Neural cell (in vitro differentiated cells): ENCODE data around the gene NGEF. TPM values are rescaled to one million over a fixed set of nuclear protein-coding genes. Genes with fewer than 3 reads are reported as not detected.

Experiments used
- H2AFZ ChIP-seq: fragments of 200-600, 300-800 bp; sonication (generic), shearing (Covaris generic); 2 replicates; pipeline ENCODE4 v1.6.0; 2014; ENCODE audit warnings: low read depth, mild to moderate bottlenecking, antibody characterized with exemption, low read length, moderate library complexity
- H3F3A ChIP-seq: fragments of 200-600 bp; shearing (Covaris generic); 2 replicates; pipeline ENCODE4 v1.6.1; 2016; ENCODE audit warnings: mild to moderate bottlenecking, moderate library complexity, mixed read lengths, antibody characterized with exemption, low read length; ENCODE audit not compliant: insufficient read depth, poor library complexity, severe bottlenecking
- H3K27ac ChIP-seq: fragments of 200-600, 300-800 bp; sonication (generic), shearing (Covaris generic); 2 replicates; pipeline ENCODE4 v1.5.1; 2014; ENCODE audit warnings: mild to moderate bottlenecking, low read length, moderate library complexity
- H3K27me3 ChIP-seq: fragments of 300-800, 200-600 bp; sonication (generic), shearing (Covaris generic); 2 replicates; pipeline ENCODE4 v1.6.0; 2014; ENCODE audit warnings: mild to moderate bottlenecking, low read depth, low read length, moderate library complexity; ENCODE audit not compliant: insufficient read depth
- H3K36me3 ChIP-seq: fragments of 300-800, 200-600 bp; sonication (generic), shearing (Covaris generic); 2 replicates; pipeline ENCODE4 v1.5.1; 2014; ENCODE audit warnings: mild to moderate bottlenecking, antibody characterized with exemption, low read length, moderate library complexity; ENCODE audit not compliant: insufficient read depth
- H3K4me2 ChIP-seq: fragments of 300-800, 200-600 bp; sonication (generic), shearing (Covaris generic); 2 replicates; pipeline ENCODE4 v1.6.0; 2014; ENCODE audit warnings: mild to moderate bottlenecking, low read length
- H3K4me3 ChIP-seq: fragments of 300-800, 200-600 bp; sonication (generic), shearing (Covaris generic); 2 replicates; pipeline ENCODE4 v1.5.1; 2014; ENCODE audit warnings: mild to moderate bottlenecking, low read length, moderate library complexity
- H3K79me2 ChIP-seq: fragments of 200-600 bp; shearing (Covaris generic); replicated peaks from 2 replicates; pipeline ENCODE4 v1.6.0; 2014; ENCODE audit warnings: mild to moderate bottlenecking, low read length, moderate library complexity; ENCODE audit not compliant: insufficient read depth
- H3K9ac ChIP-seq: fragments of 300-800, 200-600 bp; sonication (generic), shearing (Covaris generic); 2 replicates; pipeline ENCODE4 v1.6.1; 2016; ENCODE audit warnings: mild to moderate bottlenecking, low read length, mixed read lengths
- H3K9me2 ChIP-seq: fragments of 200-600 bp; shearing (Covaris generic); 2 replicates; pipeline ENCODE4 v1.6.1; 2016; ENCODE audit warnings: mild to moderate bottlenecking, low read length, mixed read lengths; ENCODE audit not compliant: insufficient read depth
- H3K9me3 ChIP-seq: fragments of 200-600, 300-800 bp; sonication (generic), shearing (Covaris generic); 2 replicates; pipeline ENCODE4 v1.6.1; 2016; ENCODE audit warnings: mild to moderate bottlenecking, mixed run types, low read length, moderate library complexity, mixed read lengths
- H4K20me1 ChIP-seq: fragments of 200-600 bp; shearing (Covaris generic); 2 replicates; pipeline ENCODE4 v1.6.1; 2016; ENCODE audit warnings: mild to moderate bottlenecking, mixed run types; ENCODE audit not compliant: insufficient read depth
- EP300 ChIP-seq: fragments of 450-650 bp; conservative IDR thresholded peaks from 2 replicates; pipeline ENCODE4 v1.6.1; 2014; ENCODE audit warnings: antibody characterized with exemption, mild to moderate bottlenecking, moderate library complexity; ENCODE audit not compliant: poor library complexity, severe bottlenecking
- EZH2 ChIP-seq: fragments of 200-600, 300-800 bp; shearing (Covaris generic), sonication (generic); IDR thresholded peaks from 2 replicates; pipeline ENCODE4 v1.6.1; 2014; ENCODE audit warnings: antibody characterized with exemption, low read length, borderline replicate concordance, mild to moderate bottlenecking; ENCODE audit not compliant: insufficient read depth, poor library complexity, severe bottlenecking
- MXI1 ChIP-seq: fragments of 450-650 bp; conservative IDR thresholded peaks from 2 replicates; pipeline ENCODE4 v1.6.1; 2014; ENCODE audit warnings: antibody characterized with exemption, mild to moderate bottlenecking; ENCODE audit not compliant: poor library complexity, severe bottlenecking
- POLR2AphosphoS5 ChIP-seq: IDR thresholded peaks from 2 replicates; pipeline ENCODE4 v1.6.1; 2012
- RAD21 ChIP-seq: fragments of 450-650 bp; conservative IDR thresholded peaks from 2 replicates; pipeline ENCODE4 v1.6.1; 2014; ENCODE audit warnings: antibody characterized with exemption, mild to moderate bottlenecking, moderate library complexity
- SMC3 ChIP-seq: fragments of 450-650 bp; conservative IDR thresholded peaks from 2 replicates; pipeline ENCODE4 v1.6.1; 2014; ENCODE audit warnings: antibody characterized with exemption, mild to moderate bottlenecking, moderate library complexity; ENCODE audit not compliant: poor library complexity
- TAF1 ChIP-seq: IDR thresholded peaks from 2 replicates; pipeline ENCODE4 v1.6.1; 2012; ENCODE audit warnings: low read depth
- polyA plus RNA-seq: library from polyadenylated mRNA; depleted of rRNA; stranded (reverse); fragments of >200 nt; gene quantifications from 2 replicates; pipeline ENCODE4 v1.2.3, GENCODE V29; 2014
- TF ChIP-seq, protein P1 (sequence below): fragments of 450-650 bp; IDR thresholded peaks from 2 replicates; pipeline ENCODE4 v1.5.1; 2014; ENCODE audit warnings: antibody characterized with exemption, mild to moderate bottlenecking, moderate library complexity; ENCODE audit not compliant: poor library complexity, severe bottlenecking
- TF ChIP-seq, protein P2 (sequence below): IDR thresholded peaks from 2 replicates; pipeline ENCODE4 v1.6.1; 2012; ENCODE audit warnings: borderline replicate concordance

The NGEF gene
- polyA plus RNA-seq, 1 donor from 2014 or later = 5.2 TPM

DNA sequence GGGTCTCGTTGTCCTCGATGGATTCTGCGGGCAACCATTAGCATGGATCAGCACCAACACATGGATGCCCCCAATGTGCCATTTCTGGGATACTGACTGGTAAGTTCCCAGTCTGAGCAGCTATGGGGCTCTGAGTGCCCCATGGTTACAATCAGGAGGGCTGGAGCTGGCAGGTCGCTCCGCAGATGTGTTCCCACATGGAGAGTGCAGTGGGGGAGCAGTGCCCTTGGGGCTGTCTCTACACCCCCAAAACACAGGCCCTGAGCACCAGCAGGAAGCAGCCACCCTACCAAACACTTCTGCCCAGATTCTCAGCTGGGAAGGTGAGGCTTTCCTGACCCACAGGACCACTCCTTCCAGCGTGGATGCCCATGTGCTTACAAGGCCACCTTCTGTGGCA, 8.0 kb downstream of the NGEF start:
- H3F3A ChIP-seq = no peaks in the 10 kb centered on the region
- H3K9ac ChIP-seq = no peak overlapping the region
- no peaks in the 10 kb centered on the region for H3K9me3 ChIP-seq
- TF ChIP-seq RAD21 = no peak
- no peak for TF ChIP-seq TAF1
- TF ChIP-seq, protein P1, sequence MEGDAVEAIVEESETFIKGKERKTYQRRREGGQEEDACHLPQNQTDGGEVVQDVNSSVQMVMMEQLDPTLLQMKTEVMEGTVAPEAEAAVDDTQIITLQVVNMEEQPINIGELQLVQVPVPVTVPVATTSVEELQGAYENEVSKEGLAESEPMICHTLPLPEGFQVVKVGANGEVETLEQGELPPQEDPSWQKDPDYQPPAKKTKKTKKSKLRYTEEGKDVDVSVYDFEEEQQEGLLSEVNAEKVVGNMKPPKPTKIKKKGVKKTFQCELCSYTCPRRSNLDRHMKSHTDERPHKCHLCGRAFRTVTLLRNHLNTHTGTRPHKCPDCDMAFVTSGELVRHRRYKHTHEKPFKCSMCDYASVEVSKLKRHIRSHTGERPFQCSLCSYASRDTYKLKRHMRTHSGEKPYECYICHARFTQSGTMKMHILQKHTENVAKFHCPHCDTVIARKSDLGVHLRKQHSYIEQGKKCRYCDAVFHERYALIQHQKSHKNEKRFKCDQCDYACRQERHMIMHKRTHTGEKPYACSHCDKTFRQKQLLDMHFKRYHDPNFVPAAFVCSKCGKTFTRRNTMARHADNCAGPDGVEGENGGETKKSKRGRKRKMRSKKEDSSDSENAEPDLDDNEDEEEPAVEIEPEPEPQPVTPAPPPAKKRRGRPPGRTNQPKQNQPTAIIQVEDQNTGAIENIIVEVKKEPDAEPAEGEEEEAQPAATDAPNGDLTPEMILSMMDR = no peak
- TF ChIP-seq SMC3 = no peak
- no peak for TF ChIP-seq EZH2
- no peak for TF ChIP-seq EP300
- no peak for TF ChIP-seq POLR2AphosphoS5
- TF ChIP-seq, protein P2, sequence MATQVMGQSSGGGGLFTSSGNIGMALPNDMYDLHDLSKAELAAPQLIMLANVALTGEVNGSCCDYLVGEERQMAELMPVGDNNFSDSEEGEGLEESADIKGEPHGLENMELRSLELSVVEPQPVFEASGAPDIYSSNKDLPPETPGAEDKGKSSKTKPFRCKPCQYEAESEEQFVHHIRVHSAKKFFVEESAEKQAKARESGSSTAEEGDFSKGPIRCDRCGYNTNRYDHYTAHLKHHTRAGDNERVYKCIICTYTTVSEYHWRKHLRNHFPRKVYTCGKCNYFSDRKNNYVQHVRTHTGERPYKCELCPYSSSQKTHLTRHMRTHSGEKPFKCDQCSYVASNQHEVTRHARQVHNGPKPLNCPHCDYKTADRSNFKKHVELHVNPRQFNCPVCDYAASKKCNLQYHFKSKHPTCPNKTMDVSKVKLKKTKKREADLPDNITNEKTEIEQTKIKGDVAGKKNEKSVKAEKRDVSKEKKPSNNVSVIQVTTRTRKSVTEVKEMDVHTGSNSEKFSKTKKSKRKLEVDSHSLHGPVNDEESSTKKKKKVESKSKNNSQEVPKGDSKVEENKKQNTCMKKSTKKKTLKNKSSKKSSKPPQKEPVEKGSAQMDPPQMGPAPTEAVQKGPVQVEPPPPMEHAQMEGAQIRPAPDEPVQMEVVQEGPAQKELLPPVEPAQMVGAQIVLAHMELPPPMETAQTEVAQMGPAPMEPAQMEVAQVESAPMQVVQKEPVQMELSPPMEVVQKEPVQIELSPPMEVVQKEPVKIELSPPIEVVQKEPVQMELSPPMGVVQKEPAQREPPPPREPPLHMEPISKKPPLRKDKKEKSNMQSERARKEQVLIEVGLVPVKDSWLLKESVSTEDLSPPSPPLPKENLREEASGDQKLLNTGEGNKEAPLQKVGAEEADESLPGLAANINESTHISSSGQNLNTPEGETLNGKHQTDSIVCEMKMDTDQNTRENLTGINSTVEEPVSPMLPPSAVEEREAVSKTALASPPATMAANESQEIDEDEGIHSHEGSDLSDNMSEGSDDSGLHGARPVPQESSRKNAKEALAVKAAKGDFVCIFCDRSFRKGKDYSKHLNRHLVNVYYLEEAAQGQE = no peak
- TF ChIP-seq MXI1 = no peak
- H3K36me3 ChIP-seq = no peaks in the 10 kb centered on the region
- no peaks in the 10 kb centered on the region for H3K79me2 ChIP-seq
- no peaks in the 10 kb centered on the region for H4K20me1 ChIP-seq
- H3K4me2 ChIP-seq = no peak overlapping the region
- H3K9me2 ChIP-seq = no peaks in the 10 kb centered on the region
- no peaks in the 10 kb centered on the region for H3K27me3 ChIP-seq
- H2AFZ ChIP-seq = no peak overlapping the region
- H3K27ac ChIP-seq = no peak overlapping the region
- no peak overlapping the region for H3K4me3 ChIP-seq

DNA sequence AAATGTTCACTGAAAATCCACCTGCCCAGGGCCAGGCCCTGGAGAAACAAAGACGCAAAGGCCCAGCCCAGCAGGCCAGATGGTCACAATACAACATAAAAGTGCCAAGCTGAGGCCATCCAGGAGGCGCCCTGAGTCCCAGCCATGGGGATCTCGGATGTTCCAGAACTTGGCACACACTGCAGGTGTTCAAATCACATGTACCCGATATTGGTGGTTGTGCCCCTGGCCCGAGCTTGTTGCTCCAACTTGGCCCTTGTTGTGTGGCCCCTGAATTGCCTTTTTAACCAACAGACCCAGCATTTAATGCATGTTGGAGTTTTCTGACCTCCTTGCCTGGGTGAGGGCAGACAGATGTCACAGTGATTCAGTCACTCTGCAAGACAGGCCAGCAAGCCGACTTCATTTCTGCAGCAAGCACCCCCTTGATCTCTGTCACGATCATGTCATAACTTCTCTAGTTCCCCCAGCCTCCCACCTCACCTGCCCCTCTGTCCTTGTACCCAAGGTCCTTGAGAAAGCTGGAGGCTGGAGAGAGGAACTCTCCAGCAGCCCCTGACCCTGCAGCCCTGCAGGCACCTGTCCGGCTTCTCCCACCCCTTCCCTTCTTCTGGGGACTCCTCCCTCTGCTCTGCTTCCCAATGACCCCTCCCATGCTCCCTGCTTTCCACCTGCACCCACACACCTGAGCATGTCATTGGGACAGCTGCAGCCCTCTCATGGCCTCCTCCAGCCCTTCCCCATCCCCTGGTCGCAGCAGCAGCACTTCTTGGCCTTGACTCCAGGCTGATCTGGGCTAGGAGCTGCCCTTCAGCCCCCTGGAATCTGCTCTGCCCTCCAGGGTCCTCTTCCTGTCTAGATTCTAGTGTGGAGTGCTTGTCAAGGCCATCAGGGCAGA, 9.1 kb downstream of the NGEF start:
- no peak for TF ChIP-seq TAF1
- no peak for TF ChIP-seq RAD21
- TF ChIP-seq, protein P1 = no peak
- no peak for TF ChIP-seq SMC3
- Histone ChIP-seq H3K9ac (no peak overlapping the region), H3K79me2 (no peaks in the 10 kb centered on the region), H3K4me2 (no peak overlapping the region), H3K9me3 (no peaks in the 10 kb centered on the region), H3K36me3 (no peaks in the 10 kb centered on the region), H2AFZ (no peak overlapping the region), H4K20me1 (no peaks in the 10 kb centered on the region), H3K27me3 (no peaks in the 10 kb centered on the region), H3F3A (no peaks in the 10 kb centered on the region), H3K9me2 (no peaks in the 10 kb centered on the region), H3K4me3 (no peak overlapping the region), H3K27ac (no peak overlapping the region)
